Keratinocyte (primary cell): ENCODE data around the gene SCNN1A. TPM values are rescaled to one million over a fixed set of nuclear protein-coding genes. Genes with fewer than 3 reads are reported as not detected.

Experiments used
- DNase-seq: peaks from one replicate; pipeline ENCODE4 v3.0.0-alpha.2; 2011; ENCODE audit warnings: low read depth, missing footprints, low spot score
- FAIRE-seq: peaks from 2 replicates; lab custom pipeline; 2011; peaks lifted over from hg19 to GRCh38; lab: Jason Lieb, UNC
- H2AFZ ChIP-seq: 2 replicates; pipeline ENCODE4 v1.6.0; 2012; ENCODE audit warnings: low read length, control low read depth, inconsistent platforms; ENCODE audit not compliant: control insufficient read depth
- H3K27ac ChIP-seq: 2 replicates; pipeline ENCODE4 v1.5.1; 2011; ENCODE audit warnings: low read length; ENCODE audit not compliant: control insufficient read depth, insufficient read depth
- H3K27me3 ChIP-seq: 3 replicates; pipeline ENCODE4 v1.6.0; 2011; ENCODE audit warnings: low read length; ENCODE audit not compliant: control insufficient read depth, insufficient read depth; ENCODE audit errors: extremely low read depth
- H3K36me3 ChIP-seq, 2 experiments: 2 replicates in 1 of 2; 3 replicates in 1 of 2; pipeline ENCODE4 v1.5.1; 2011; ENCODE audit warnings: low read length in 2 of 2, mild to moderate bottlenecking in 1 of 2; ENCODE audit not compliant: control insufficient read depth in 2 of 2, insufficient read depth in 2 of 2; ENCODE audit errors: extremely low read depth in 1 of 2
- H3K4me1 ChIP-seq: 3 replicates; pipeline ENCODE4 v1.5.1; 2011; ENCODE audit warnings: low read length; ENCODE audit not compliant: control insufficient read depth, insufficient read depth; ENCODE audit errors: extremely low read depth
- H3K4me2 ChIP-seq: 3 replicates; pipeline ENCODE4 v1.6.0; 2011; ENCODE audit warnings: low read depth, low read length; ENCODE audit not compliant: control insufficient read depth, insufficient read depth; ENCODE audit errors: extremely low read depth
- H3K4me3 ChIP-seq, 3 experiments: fragments of 200-600 bp in 1 of 3; sonication (generic) in 1 of 3; 2 replicates in 2 of 3; 3 replicates in 1 of 3; pipeline ENCODE4 v1.5.1; 2011 to 2016; ENCODE audit warnings: low read length in 3 of 3, mild to moderate bottlenecking in 3 of 3, control low read depth in 2 of 3, inconsistent platforms in 1 of 3, low read depth in 1 of 3, mixed read lengths in 1 of 3, mixed run types in 1 of 3, moderate library complexity in 1 of 3; ENCODE audit not compliant: control insufficient read depth in 2 of 3, insufficient read depth in 2 of 3; ENCODE audit errors: extremely low read depth in 1 of 3
- H3K79me2 ChIP-seq: 2 replicates; pipeline ENCODE4 v1.6.0; 2012; ENCODE audit warnings: low read length; ENCODE audit not compliant: control insufficient read depth, insufficient read depth
- H3K9ac ChIP-seq: 3 replicates; pipeline ENCODE4 v1.6.0; 2011; ENCODE audit warnings: low read length; ENCODE audit not compliant: control insufficient read depth, insufficient read depth; ENCODE audit errors: extremely low read depth
- H3K9me1 ChIP-seq: 3 replicates; pipeline ENCODE4 v1.6.0; 2011; ENCODE audit warnings: low read length; ENCODE audit not compliant: control insufficient read depth, insufficient read depth; ENCODE audit errors: extremely low read depth
- H3K9me3 ChIP-seq: 2 replicates; pipeline ENCODE4 v1.5.1; 2012; ENCODE audit warnings: low read depth, low read length; ENCODE audit not compliant: control insufficient read depth
- H4K20me1 ChIP-seq: 3 replicates; pipeline ENCODE4 v1.6.0; 2011; ENCODE audit warnings: low read length; ENCODE audit not compliant: control insufficient read depth, insufficient read depth; ENCODE audit errors: extremely low read depth
- EZH2 ChIP-seq: IDR thresholded peaks from one replicate; pipeline ENCODE4 v1.6.1; 2012; ENCODE audit warnings: inconsistent platforms, mild to moderate bottlenecking, low read length, moderate library complexity
- dilution Hi-C: fragments of 300-500 bp; cut with MboI; formaldehyde crosslinking; loops from one replicate; pipeline ENCODE4 v1.7.0; 2020; ENCODE audit warnings: low sequenced_read_pairs; ENCODE audit not compliant: extremely low pct_ligation_motif_present
- polyA plus RNA-seq, 5 experiments: library from polyadenylated mRNA; depleted of rRNA in 3 of 5; stranded (reverse) in 3 of 5; stranded (forward) in 1 of 5; unstranded in 1 of 5; fragments of >200 nt; gene quantifications; 1 replicate in 1 of 5; 2 replicates in 3 of 5; 3 replicates in 1 of 5; pipeline versions ENCODE4 v1.2.1 to v1.2.3, GENCODE V29; 2011 to 2012; ENCODE audit warnings: missing spikeins in 2 of 5, low read depth in 1 of 5, low replicate concordance in 1 of 5
- TF ChIP-seq, protein P1 (sequence below), 3 experiments: IDR thresholded peaks in 1 of 3; conservative IDR thresholded peaks in 1 of 3; optimal IDR thresholded peaks in 1 of 3; 2 replicates in 2 of 3; 3 replicates in 1 of 3; pipeline versions ENCODE3 to v1.5.1; 2011; ENCODE audit warnings: low read length in 3 of 3, mild to moderate bottlenecking in 3 of 3, moderate library complexity in 2 of 3, control low read depth in 1 of 3, inconsistent platforms in 1 of 3; ENCODE audit not compliant: insufficient read depth in 2 of 3; ENCODE audit errors: extremely low read depth in 1 of 3

SCNN1A gene
- polyA plus RNA-seq, 1 donor (not counting 4 experiments of a cell fraction or from before 2014, with no cell fraction given), result 11.1 TPM

- Histone ChIP-seq H3K27ac (peak overlapping the region; percentile 98), H3K9me3 (no peaks in the 10 kb centered on the region), H3K9me1 (no peaks in the 10 kb centered on the region), H3K9ac (peak overlapping the region; percentile 91), H3K27me3 (no peaks in the 10 kb centered on the region), H4K20me1 (peaks cover 2% of the 10 kb centered on the region), H2AFZ (no peak overlapping the region), H3K36me3 (peaks cover 30 to 57% of the 10 kb centered on the region in 2 experiments), H3K4me1 (peaks cover 62% of the 10 kb centered on the region), H3K79me2 (peaks cover 51% of the 10 kb centered on the region), H3K4me2 (peak overlapping the region; percentile 88), H3K4me3 (no peak overlapping the region)
- TF ChIP-seq EZH2, result no peak
- TF ChIP-seq, protein P1, sequence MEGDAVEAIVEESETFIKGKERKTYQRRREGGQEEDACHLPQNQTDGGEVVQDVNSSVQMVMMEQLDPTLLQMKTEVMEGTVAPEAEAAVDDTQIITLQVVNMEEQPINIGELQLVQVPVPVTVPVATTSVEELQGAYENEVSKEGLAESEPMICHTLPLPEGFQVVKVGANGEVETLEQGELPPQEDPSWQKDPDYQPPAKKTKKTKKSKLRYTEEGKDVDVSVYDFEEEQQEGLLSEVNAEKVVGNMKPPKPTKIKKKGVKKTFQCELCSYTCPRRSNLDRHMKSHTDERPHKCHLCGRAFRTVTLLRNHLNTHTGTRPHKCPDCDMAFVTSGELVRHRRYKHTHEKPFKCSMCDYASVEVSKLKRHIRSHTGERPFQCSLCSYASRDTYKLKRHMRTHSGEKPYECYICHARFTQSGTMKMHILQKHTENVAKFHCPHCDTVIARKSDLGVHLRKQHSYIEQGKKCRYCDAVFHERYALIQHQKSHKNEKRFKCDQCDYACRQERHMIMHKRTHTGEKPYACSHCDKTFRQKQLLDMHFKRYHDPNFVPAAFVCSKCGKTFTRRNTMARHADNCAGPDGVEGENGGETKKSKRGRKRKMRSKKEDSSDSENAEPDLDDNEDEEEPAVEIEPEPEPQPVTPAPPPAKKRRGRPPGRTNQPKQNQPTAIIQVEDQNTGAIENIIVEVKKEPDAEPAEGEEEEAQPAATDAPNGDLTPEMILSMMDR (optimal IDR thresholded peaks at IDR 0.05 in 1 of 3, IDR thresholded peaks at IDR 0.05 in 1 of 3, conservative IDR thresholded peaks at IDR 0.05 in 1 of 3; ENCODE audit: extremely low read depth in 1 of 3, insufficient read depth in 2 of 3, low read length in 3 of 3), result no peak
- peak; percentile 71 for FAIRE-seq
- DNase-seq, result no peak
- dilution Hi-C loops, result no loop called here
Measured at GRCh38 chr12:6333566-6333965, 41.8 kb downstream of the SCNN1A start.

DNA sequence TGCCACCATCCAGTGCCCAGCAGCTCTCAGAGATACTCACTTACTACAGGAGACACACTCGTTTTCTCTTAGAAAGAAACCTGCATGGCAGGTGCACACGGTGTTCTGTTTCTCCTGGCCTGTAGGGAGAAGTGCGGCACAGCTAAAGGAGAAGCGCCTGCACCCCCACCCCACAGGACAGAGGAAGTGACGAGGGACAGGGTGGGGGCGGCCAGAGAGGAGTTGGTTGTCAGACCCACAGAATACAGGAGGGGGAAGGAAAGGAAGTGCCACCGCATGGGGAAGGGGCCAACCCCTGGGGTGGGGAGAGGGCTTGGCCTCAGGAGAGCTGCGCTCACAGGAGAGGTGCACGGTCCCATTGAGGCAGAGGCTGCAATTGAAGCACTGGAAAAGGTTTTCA lies 42.3 kb downstream of the SCNN1A start:
- H4K20me1 ChIP-seq, result peaks cover 2% of the 10 kb centered on the region
- dilution Hi-C loops, result no loop called here

More for the DNA sequence above, 42.3 kb downstream of the SCNN1A start:
- H3K9ac ChIP-seq, result peak overlapping the region; percentile 91
- FAIRE-seq (no peak), DNase-seq (no peak)
- H2AFZ ChIP-seq, result no peak overlapping the region
- H3K36me3 ChIP-seq, result peaks cover 34 to 61% of the 10 kb centered on the region in 2 experiments
- TF ChIP-seq, protein P1 (optimal IDR thresholded peaks at IDR 0.05 in 1 of 3, IDR thresholded peaks at IDR 0.05 in 1 of 3, conservative IDR thresholded peaks at IDR 0.05 in 1 of 3; ENCODE audit: extremely low read depth in 1 of 3, insufficient read depth in 2 of 3, low read length in 3 of 3), result no peak
- no peak for TF ChIP-seq EZH2
- H3K27ac ChIP-seq, result peak overlapping the region; percentile 98
- H3K4me3 ChIP-seq, result no peak overlapping the region
- no peaks in the 10 kb centered on the region for H3K9me3 ChIP-seq
- H3K4me1 ChIP-seq, result peaks cover 57% of the 10 kb centered on the region
- peak overlapping the region; percentile 42 for H3K4me2 ChIP-seq
- no peaks in the 10 kb centered on the region for H3K9me1 ChIP-seq
- H3K27me3 ChIP-seq, result no peaks in the 10 kb centered on the region
- H3K79me2 ChIP-seq, result peaks cover 48% of the 10 kb centered on the region
